GM23338 (cell line): ENCODE data around the gene C16orf74. TPM values are rescaled to one million over a fixed set of nuclear protein-coding genes. Genes with fewer than 3 reads are reported as not detected.

Experiments used
- ATAC-seq: fragments of 200-7000 bp; cut with Tn5 transposase; 3 replicates; pipeline ENCODE4 v1.9.1; 2020
- DNase-seq: peaks from one replicate; pipeline ENCODE4 v3.0.0-alpha.2; 2015; ENCODE audit warnings: low spot score
- H2AFZ ChIP-seq: fragments of 200-600 bp; sonication (generic); 2 replicates; pipeline ENCODE4 v1.8.0; 2016; ENCODE audit warnings: antibody characterized with exemption, mild to moderate bottlenecking, moderate library complexity
- H3F3A ChIP-seq: fragments of 200-600 bp; sonication (generic); replicated peaks from 2 replicates; pipeline ENCODE4 v1.8.0; 2017; ENCODE audit warnings: antibody characterized with exemption, mixed run types, low read depth
- H3K27ac ChIP-seq: fragments of 200-600 bp; sonication (generic); 2 replicates; pipeline ENCODE4 v1.6.1; 2016; ENCODE audit warnings: low read depth
- H3K27me3 ChIP-seq: fragments of 200-600 bp; sonication (generic); 2 replicates; pipeline ENCODE4 v1.8.0; 2016; ENCODE audit warnings: mild to moderate bottlenecking, mixed run types, moderate library complexity; ENCODE audit not compliant: insufficient read depth
- H3K36me3 ChIP-seq: fragments of 200-600 bp; sonication (generic); 2 replicates; pipeline ENCODE4 v1.8.0; 2016; ENCODE audit warnings: mild to moderate bottlenecking; ENCODE audit not compliant: insufficient read depth
- H3K4me1 ChIP-seq: fragments of 200-600 bp; sonication (generic); 2 replicates; pipeline ENCODE4 v1.8.0; 2016; ENCODE audit warnings: mild to moderate bottlenecking, moderate library complexity; ENCODE audit not compliant: insufficient read depth
- H3K4me2 ChIP-seq: fragments of 200-600 bp; sonication (generic); 2 replicates; pipeline ENCODE4 v1.7.1; 2017; ENCODE audit warnings: mixed run types
- H3K4me3 ChIP-seq: fragments of 200-600 bp; sonication (generic); 2 replicates; pipeline ENCODE4 v1.6.1; 2016; ENCODE audit warnings: mixed run types
- H3K79me2 ChIP-seq: fragments of 200-600 bp; sonication (generic); replicated peaks from 2 replicates; pipeline ENCODE4 v1.8.0; 2017; ENCODE audit warnings: mild to moderate bottlenecking; ENCODE audit not compliant: insufficient read depth
- H3K9me2 ChIP-seq: fragments of 200-600 bp; sonication (generic); 2 replicates; pipeline ENCODE4 v1.8.0; 2017; ENCODE audit not compliant: insufficient read depth
- H4K20me1 ChIP-seq: fragments of 200-600 bp; sonication (generic); replicated peaks from 2 replicates; pipeline ENCODE4 v1.8.0; 2017; ENCODE audit warnings: mild to moderate bottlenecking; ENCODE audit not compliant: insufficient read depth
- H3K27ac Mint-ChIP-seq: 2 replicates; pipeline ENCODE4 v1.8.0; 2020; ENCODE audit warnings: inconsistent platforms, mild to moderate bottlenecking, moderate library complexity, mixed read lengths
- H3K27me3 Mint-ChIP-seq: 3 replicates; pipeline ENCODE4 v1.8.0; 2022; ENCODE audit warnings: low read depth, mild to moderate bottlenecking, moderate library complexity, mixed read lengths, inconsistent platforms; ENCODE audit not compliant: insufficient read depth, poor library complexity
- H3K36me3 Mint-ChIP-seq: 3 replicates; pipeline ENCODE4 v1.8.0; 2021; ENCODE audit warnings: low read depth, mild to moderate bottlenecking, inconsistent platforms, moderate library complexity, mixed read lengths
- H3K4me1 Mint-ChIP-seq: 3 replicates; pipeline ENCODE4 v1.8.0; 2020; ENCODE audit warnings: mild to moderate bottlenecking, inconsistent platforms, mixed read lengths
- H3K4me3 Mint-ChIP-seq: 3 replicates; pipeline ENCODE4 v1.8.0; 2021; ENCODE audit warnings: moderate library complexity, mild to moderate bottlenecking, inconsistent platforms, mixed read lengths
- H3K9me3 Mint-ChIP-seq: 3 replicates; pipeline ENCODE4 v1.8.0; 2020; ENCODE audit warnings: moderate library complexity, mild to moderate bottlenecking, inconsistent platforms, mixed read lengths
- CREB1 ChIP-seq: fragments of 250-450 bp; sonication (Bioruptor Pico); IDR thresholded peaks from 2 replicates; pipeline ENCODE4 v1.5.0; 2020; ENCODE audit warnings: low read depth, mild to moderate bottlenecking, moderate library complexity
- EZH2 ChIP-seq: fragments of 200-600 bp; sonication (generic); IDR thresholded peaks from one replicate; pipeline ENCODE4 v1.8.0; 2017; ENCODE audit warnings: antibody characterized with exemption, mild to moderate bottlenecking, low read depth; ENCODE audit not compliant: unreplicated experiment
- JUNB ChIP-seq: IDR thresholded peaks from one replicate; pipeline ENCODE4 v1.6.1; 2016; ENCODE audit warnings: antibody characterized with exemption; ENCODE audit not compliant: unreplicated experiment
- NANOG ChIP-seq: IDR thresholded peaks from 2 replicates; pipeline ENCODE4 v1.6.1; 2016; ENCODE audit warnings: antibody characterized with exemption, borderline replicate concordance
- POLR2AphosphoS5 ChIP-seq: IDR thresholded peaks from 2 replicates; pipeline ENCODE4 v1.6.1; 2016; ENCODE audit warnings: antibody characterized with exemption, low read depth
- STAT1 ChIP-seq: IDR thresholded peaks from one replicate; pipeline ENCODE4 v1.6.1; 2016; ENCODE audit warnings: antibody characterized with exemption; ENCODE audit not compliant: unreplicated experiment
- ZNF114 ChIP-seq: fragments of 250-450 bp; sonication (Bioruptor Pico); IDR thresholded peaks from 2 replicates; pipeline ENCODE4 v1.5.0; 2020; ENCODE audit warnings: mild to moderate bottlenecking, moderate library complexity
- ZNF331 ChIP-seq: fragments of 250-450 bp; sonication (Bioruptor Pico); IDR thresholded peaks from 2 replicates; pipeline ENCODE4 v1.5.0; 2020; ENCODE audit warnings: low read depth, mild to moderate bottlenecking, moderate library complexity
- polyA plus RNA-seq: library from polyadenylated mRNA; unstranded; fragments of >200 nt; fragmentation: Nextera tagmentation; extraction: Ambion mirVana; gene quantifications from 2 replicates; pipeline ENCODE4 v1.2.1, GENCODE V29; 2016
- total RNA-seq: library from RNA; depleted of rRNA; stranded (reverse); fragments of >200 nt; shearing (Covaris generic); gene quantifications from 2 replicates; pipeline ENCODE4 v1.2.3, GENCODE V29; 2014
- TF ChIP-seq, protein P1 (sequence below): fragments of 250-450 bp; sonication (Bioruptor Pico); IDR thresholded peaks from 2 replicates; pipeline ENCODE4 v1.5.0; 2020; ENCODE audit warnings: mild to moderate bottlenecking, moderate library complexity
- TF ChIP-seq, protein P2 (sequence below), 2 experiments: fragments of 200-600 bp in 1 of 2; sonication (generic) in 1 of 2; conservative IDR thresholded peaks; 2 replicates each; pipeline versions ENCODE4 v1.5.1 to v1.6.1; 2016 to 2017; ENCODE audit warnings: antibody characterized with exemption in 2 of 2, low read depth in 2 of 2, mild to moderate bottlenecking in 2 of 2, moderate library complexity in 1 of 2
- TF ChIP-seq, protein P3 (sequence below): IDR thresholded peaks from one replicate; pipeline ENCODE4 v1.6.1; 2018; ENCODE audit warnings: antibody characterized with exemption; ENCODE audit not compliant: unreplicated experiment
- TF ChIP-seq, protein P4 (sequence below): IDR thresholded peaks from 2 replicates; pipeline ENCODE4 v1.6.1; 2016; ENCODE audit warnings: antibody characterized with exemption

C16orf74 gene
- total and polyA plus RNA-seq, 2 experiments from 2014 or later: 12.1 to 19.1 TPM

DNA sequence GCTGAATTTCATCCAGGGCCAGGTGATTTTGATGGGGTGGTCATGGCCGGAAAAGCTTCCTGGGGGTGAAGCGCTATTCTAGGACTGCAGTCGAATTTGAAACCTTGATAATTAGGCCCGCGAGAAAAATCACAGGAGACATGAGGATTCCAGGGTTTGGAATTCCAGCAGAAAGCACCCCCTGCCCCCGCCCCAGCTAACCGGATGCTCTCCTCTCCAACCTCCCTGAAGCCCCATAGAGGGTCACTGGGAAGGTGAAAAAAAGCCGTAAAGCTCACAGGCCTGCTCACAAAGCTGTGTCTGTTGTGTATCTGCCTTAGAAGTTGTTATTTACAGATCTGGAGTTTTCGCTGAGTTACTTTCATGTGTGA, 61.0 kb downstream of the C16orf74 start (continued):
- TF ChIP-seq, protein P1, sequence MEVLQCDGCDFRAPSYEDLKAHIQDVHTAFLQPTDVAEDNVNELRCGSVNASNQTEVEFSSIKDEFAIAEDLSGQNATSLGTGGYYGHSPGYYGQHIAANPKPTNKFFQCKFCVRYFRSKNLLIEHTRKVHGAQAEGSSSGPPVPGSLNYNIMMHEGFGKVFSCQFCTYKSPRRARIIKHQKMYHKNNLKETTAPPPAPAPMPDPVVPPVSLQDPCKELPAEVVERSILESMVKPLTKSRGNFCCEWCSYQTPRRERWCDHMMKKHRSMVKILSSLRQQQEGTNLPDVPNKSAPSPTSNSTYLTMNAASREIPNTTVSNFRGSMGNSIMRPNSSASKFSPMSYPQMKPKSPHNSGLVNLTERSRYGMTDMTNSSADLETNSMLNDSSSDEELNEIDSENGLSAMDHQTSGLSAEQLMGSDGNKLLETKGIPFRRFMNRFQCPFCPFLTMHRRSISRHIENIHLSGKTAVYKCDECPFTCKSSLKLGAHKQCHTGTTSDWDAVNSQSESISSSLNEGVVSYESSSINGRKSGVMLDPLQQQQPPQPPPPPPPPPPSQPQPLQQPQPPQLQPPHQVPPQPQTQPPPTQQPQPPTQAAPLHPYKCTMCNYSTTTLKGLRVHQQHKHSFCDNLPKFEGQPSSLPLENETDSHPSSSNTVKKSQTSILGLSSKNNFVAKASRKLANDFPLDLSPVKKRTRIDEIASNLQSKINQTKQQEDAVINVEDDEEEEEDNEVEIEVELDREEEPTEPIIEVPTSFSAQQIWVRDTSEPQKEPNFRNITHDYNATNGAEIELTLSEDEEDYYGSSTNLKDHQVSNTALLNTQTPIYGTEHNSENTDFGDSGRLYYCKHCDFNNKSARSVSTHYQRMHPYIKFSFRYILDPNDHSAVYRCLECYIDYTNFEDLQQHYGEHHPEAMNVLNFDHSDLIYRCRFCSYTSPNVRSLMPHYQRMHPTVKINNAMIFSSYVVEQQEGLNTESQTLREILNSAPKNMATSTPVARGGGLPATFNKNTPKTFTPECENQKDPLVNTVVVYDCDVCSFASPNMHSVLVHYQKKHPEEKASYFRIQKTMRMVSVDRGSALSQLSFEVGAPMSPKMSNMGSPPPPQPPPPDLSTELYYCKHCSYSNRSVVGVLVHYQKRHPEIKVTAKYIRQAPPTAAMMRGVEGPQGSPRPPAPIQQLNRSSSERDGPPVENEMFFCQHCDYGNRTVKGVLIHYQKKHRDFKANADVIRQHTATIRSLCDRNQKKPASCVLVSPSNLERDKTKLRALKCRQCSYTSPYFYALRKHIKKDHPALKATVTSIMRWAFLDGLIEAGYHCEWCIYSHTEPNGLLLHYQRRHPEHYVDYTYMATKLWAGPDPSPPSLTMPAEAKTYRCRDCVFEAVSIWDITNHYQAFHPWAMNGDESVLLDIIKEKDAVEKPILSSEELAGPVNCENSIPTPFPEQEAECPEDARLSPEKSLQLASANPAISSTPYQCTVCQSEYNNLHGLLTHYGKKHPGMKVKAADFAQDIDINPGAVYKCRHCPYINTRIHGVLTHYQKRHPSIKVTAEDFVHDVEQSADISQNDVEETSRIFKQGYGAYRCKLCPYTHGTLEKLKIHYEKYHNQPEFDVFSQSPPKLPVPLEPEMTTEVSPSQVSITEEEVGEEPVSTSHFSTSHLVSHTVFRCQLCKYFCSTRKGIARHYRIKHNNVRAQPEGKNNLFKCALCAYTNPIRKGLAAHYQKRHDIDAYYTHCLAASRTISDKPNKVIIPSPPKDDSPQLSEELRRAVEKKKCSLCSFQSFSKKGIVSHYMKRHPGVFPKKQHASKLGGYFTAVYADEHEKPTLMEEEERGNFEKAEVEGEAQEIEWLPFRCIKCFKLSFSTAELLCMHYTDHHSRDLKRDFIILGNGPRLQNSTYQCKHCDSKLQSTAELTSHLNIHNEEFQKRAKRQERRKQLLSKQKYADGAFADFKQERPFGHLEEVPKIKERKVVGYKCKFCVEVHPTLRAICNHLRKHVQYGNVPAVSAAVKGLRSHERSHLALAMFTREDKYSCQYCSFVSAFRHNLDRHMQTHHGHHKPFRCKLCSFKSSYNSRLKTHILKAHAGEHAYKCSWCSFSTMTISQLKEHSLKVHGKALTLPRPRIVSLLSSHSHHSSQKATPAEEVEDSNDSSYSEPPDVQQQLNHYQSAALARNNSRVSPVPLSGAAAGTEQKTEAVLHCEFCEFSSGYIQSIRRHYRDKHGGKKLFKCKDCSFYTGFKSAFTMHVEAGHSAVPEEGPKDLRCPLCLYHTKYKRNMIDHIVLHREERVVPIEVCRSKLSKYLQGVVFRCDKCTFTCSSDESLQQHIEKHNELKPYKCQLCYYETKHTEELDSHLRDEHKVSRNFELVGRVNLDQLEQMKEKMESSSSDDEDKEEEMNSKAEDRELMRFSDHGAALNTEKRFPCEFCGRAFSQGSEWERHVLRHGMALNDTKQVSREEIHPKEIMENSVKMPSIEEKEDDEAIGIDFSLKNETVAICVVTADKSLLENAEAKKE (CRISPR knock-in tag): no peak
- no peak for TF ChIP-seq ZNF331 (CRISPR knock-in tag)
- no peak for TF ChIP-seq STAT1
- no peak for TF ChIP-seq JUNB
- TF ChIP-seq, protein P2, sequence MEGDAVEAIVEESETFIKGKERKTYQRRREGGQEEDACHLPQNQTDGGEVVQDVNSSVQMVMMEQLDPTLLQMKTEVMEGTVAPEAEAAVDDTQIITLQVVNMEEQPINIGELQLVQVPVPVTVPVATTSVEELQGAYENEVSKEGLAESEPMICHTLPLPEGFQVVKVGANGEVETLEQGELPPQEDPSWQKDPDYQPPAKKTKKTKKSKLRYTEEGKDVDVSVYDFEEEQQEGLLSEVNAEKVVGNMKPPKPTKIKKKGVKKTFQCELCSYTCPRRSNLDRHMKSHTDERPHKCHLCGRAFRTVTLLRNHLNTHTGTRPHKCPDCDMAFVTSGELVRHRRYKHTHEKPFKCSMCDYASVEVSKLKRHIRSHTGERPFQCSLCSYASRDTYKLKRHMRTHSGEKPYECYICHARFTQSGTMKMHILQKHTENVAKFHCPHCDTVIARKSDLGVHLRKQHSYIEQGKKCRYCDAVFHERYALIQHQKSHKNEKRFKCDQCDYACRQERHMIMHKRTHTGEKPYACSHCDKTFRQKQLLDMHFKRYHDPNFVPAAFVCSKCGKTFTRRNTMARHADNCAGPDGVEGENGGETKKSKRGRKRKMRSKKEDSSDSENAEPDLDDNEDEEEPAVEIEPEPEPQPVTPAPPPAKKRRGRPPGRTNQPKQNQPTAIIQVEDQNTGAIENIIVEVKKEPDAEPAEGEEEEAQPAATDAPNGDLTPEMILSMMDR (conservative IDR thresholded peaks at IDR 0.05; ENCODE audit: low read depth in 2 of 2): no peak
- no peak for TF ChIP-seq ZNF114 (CRISPR knock-in tag)

DNA sequence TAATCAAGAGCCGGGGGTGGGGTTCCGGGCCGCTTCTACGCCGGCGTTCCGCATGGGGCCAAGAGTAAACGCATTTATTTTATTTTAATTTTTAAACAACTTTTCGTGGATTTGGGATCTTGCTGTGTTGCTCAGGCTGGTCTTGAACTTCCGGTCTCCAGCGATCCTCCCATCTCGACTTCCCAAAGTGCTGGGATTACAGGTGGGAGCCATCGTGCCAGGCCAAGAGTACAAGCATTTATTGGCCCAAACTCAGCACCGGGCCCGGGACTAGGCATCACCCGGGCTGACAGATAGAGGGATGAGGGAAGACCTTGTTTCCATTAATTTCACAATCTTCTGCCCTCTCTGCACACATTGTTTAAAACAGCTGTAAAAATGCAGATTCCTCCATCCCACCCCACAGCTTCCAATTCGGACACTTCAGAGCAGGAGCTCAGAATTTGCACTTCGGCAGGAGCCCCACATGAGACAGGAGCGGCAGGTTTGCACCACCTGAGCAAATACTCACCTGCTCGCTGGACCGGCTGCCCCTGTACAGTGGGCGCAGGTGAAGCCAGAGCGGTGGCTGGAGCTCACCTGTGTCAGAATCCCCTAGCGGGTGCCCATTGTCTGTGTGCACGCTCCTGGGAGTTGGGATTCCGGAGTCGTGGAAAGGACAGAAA, 61.5 kb downstream of the C16orf74 start:
- peak overlapping the region; percentile 88 for H2AFZ ChIP-seq
- peaks cover 19% of the 10 kb centered on the region for H3K36me3 Mint-ChIP-seq
- ATAC-seq (peak; percentile 6; the same call in 2 of the 3 replicates), DNase-seq (peak; percentile 35)
- H3K4me2 ChIP-seq: peak overlapping the region; percentile 76
- no peaks in the 10 kb centered on the region for H3K9me2 ChIP-seq
- no peaks in the 10 kb centered on the region for H3K27me3 ChIP-seq
- H3K36me3 ChIP-seq: no peaks in the 10 kb centered on the region
- H3K27ac ChIP-seq: no peak overlapping the region
- H3K79me2 ChIP-seq: peaks cover 34% of the 10 kb centered on the region
- H3K27ac Mint-ChIP-seq: no peak overlapping the region
- H3K4me1 ChIP-seq: peaks cover 13% of the 10 kb centered on the region; the same call in 1 of the 2 replicates
- no peaks in the 10 kb centered on the region for H3K9me3 Mint-ChIP-seq
- H3K27me3 Mint-ChIP-seq: peaks cover 16% of the 10 kb centered on the region
- H3K4me3 ChIP-seq: peak overlapping the region; percentile 55
- H4K20me1 ChIP-seq: peaks cover 15% of the 10 kb centered on the region
- peaks cover 19% of the 10 kb centered on the region for H3K4me1 Mint-ChIP-seq
- peak overlapping the region; percentile 69 for H3K4me3 Mint-ChIP-seq
- peaks cover 9% of the 10 kb centered on the region; the same call in 1 of the 2 replicates for H3F3A ChIP-seq
- no peak for TF ChIP-seq CREB1 (CRISPR knock-in tag)
- TF ChIP-seq STAT1: no peak
- TF ChIP-seq, protein P3, sequence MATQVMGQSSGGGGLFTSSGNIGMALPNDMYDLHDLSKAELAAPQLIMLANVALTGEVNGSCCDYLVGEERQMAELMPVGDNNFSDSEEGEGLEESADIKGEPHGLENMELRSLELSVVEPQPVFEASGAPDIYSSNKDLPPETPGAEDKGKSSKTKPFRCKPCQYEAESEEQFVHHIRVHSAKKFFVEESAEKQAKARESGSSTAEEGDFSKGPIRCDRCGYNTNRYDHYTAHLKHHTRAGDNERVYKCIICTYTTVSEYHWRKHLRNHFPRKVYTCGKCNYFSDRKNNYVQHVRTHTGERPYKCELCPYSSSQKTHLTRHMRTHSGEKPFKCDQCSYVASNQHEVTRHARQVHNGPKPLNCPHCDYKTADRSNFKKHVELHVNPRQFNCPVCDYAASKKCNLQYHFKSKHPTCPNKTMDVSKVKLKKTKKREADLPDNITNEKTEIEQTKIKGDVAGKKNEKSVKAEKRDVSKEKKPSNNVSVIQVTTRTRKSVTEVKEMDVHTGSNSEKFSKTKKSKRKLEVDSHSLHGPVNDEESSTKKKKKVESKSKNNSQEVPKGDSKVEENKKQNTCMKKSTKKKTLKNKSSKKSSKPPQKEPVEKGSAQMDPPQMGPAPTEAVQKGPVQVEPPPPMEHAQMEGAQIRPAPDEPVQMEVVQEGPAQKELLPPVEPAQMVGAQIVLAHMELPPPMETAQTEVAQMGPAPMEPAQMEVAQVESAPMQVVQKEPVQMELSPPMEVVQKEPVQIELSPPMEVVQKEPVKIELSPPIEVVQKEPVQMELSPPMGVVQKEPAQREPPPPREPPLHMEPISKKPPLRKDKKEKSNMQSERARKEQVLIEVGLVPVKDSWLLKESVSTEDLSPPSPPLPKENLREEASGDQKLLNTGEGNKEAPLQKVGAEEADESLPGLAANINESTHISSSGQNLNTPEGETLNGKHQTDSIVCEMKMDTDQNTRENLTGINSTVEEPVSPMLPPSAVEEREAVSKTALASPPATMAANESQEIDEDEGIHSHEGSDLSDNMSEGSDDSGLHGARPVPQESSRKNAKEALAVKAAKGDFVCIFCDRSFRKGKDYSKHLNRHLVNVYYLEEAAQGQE: no peak
- TF ChIP-seq ZNF331 (CRISPR knock-in tag): no peak
- TF ChIP-seq JUNB: no peak
- no peak for TF ChIP-seq NANOG
- no peak for TF ChIP-seq POLR2AphosphoS5
- no peak for TF ChIP-seq EZH2
- TF ChIP-seq, protein P4, sequence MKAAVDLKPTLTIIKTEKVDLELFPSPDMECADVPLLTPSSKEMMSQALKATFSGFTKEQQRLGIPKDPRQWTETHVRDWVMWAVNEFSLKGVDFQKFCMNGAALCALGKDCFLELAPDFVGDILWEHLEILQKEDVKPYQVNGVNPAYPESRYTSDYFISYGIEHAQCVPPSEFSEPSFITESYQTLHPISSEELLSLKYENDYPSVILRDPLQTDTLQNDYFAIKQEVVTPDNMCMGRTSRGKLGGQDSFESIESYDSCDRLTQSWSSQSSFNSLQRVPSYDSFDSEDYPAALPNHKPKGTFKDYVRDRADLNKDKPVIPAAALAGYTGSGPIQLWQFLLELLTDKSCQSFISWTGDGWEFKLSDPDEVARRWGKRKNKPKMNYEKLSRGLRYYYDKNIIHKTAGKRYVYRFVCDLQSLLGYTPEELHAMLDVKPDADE: no peak
- TF ChIP-seq ZNF114 (CRISPR knock-in tag): no peak
